Measurements from ENCODE around the gene LRMDA.

Gene LRMDA

DNA sequence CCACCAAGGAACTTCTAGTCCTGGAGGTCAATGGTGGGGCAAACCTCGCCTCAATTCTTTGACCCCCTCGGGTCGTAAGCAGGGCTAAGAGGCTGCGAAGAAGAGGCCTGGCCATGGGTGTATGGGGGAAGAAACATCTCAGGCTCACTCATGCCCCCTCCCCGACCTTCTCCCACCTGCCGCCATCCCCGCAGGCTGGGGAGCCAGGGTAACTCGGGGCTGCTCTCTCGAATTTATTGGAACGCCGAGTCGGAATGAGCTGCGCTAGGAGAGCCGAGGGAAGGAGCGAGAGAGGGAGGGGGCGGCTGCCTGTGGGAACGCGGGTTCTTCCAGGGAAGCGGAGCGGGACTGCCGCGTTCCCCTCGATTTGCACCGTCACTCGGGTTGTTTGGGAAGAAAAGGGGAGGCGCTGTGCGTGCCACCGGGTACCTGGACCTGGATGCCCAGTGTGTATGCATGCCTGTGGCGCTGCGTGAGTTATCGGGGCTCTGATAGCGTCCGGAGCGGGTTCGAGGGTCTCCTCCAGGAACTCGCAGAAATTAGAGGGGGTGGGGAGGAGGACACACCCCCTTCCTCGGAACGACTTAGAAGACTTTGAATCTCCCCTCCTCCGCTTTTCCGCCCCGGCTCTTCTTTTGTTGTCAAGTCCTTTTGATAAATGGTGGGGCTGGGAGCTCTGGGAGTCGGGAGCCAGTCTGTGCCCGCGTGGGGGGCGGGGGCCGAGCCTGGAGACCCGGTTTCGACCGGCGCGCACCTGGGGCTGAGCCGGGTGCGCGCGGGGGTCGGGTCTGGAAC, 28.1 kb upstream of the LRMDA start:
- Histone ChIP-seq H3K4me3 (ENCODE audit: insufficient read depth, low read length, poor library complexity, severe bottlenecking) (no peak overlapping the region), H4K20me1 (ENCODE audit: low read depth, low read length) (no peaks in the 10 kb centered on the region), H2AFZ (ENCODE audit: low read depth, low read length, severe bottlenecking) (no peak overlapping the region), H3K9me3 (ENCODE audit: insufficient read depth, low read length) (no peaks in the 10 kb centered on the region), H3K27ac (ENCODE audit: low read depth, low read length) (no peak overlapping the region), H3K9ac (ENCODE audit: low read length) (no peak overlapping the region), H3K4me2 (ENCODE audit: low read depth, low read length, poor library complexity, severe bottlenecking) (no peak overlapping the region), H3K27me3 (ENCODE audit: low read length) (no peaks in the 10 kb centered on the region), H3K79me2 (ENCODE audit: insufficient read depth, low read length) (no peaks in the 10 kb centered on the region), H3F3A (ENCODE audit: insufficient read depth) (no peaks in the 10 kb centered on the region), H3K36me3 (ENCODE audit: low read length) (no peaks in the 10 kb centered on the region), H3K9me2 (replicated peaks; ENCODE audit: insufficient read depth, low read length) (no peaks in the 10 kb centered on the region)
- TF ChIP-seq, protein P1, sequence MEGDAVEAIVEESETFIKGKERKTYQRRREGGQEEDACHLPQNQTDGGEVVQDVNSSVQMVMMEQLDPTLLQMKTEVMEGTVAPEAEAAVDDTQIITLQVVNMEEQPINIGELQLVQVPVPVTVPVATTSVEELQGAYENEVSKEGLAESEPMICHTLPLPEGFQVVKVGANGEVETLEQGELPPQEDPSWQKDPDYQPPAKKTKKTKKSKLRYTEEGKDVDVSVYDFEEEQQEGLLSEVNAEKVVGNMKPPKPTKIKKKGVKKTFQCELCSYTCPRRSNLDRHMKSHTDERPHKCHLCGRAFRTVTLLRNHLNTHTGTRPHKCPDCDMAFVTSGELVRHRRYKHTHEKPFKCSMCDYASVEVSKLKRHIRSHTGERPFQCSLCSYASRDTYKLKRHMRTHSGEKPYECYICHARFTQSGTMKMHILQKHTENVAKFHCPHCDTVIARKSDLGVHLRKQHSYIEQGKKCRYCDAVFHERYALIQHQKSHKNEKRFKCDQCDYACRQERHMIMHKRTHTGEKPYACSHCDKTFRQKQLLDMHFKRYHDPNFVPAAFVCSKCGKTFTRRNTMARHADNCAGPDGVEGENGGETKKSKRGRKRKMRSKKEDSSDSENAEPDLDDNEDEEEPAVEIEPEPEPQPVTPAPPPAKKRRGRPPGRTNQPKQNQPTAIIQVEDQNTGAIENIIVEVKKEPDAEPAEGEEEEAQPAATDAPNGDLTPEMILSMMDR (IDR thresholded peaks at IDR 0.05; ENCODE audit: insufficient read depth, low read length, poor library complexity, severe bottlenecking): no peak
- no peak for TF ChIP-seq EZH2phosphoT487 (conservative IDR thresholded peaks at IDR 0.05; ENCODE audit: low read length)

DNA sequence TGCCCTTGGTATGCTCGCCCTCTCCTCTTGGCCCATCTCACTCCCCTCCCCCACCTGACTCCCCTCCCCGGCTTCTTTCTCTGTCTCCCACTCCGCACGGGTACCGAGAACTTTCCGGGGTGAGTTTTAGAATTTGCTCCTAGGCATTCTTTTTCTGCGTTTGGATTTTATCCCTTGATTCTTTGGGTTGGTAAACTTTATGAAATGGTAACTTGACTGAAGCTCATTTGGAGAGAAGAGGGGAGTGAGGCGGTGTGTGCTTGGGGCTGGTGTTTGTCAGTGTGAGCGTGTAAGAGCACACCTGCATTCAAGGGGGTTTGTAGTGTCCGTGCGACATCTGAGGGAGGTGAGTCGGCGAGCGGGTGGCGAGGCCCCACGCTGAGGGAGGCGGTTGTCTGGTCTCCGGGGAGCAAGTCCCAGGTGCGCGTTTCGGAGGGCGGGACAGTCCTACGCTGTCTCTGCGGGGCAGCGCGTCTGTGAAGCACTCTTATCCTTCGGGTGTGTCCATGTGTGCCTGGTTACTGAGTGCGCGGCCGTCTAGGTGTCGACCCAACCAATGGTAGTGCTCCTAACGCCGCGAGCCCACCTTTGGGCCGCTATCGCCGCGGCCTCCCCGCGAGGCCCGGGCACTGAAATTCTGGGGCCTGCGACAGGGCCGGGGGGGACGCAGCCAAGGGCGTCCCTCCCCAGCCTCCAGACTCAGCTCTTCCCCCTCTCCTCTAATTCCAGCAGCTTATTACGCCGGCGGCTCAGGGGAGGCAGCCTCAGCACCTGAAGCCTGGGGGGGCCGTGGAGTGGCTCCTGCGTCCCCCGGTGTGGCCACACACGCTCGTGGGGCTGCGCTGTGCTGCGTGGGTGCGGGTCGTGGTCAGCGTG, 27.2 kb upstream of the LRMDA start:
- H3K36me3 ChIP-seq (ENCODE audit: low read length): no peaks in the 10 kb centered on the region
- H3K27ac ChIP-seq (ENCODE audit: low read depth, low read length): no peak overlapping the region
- H3K4me3 ChIP-seq (ENCODE audit: insufficient read depth, low read length, poor library complexity, severe bottlenecking): no peak overlapping the region
- no peak overlapping the region for H3K9ac ChIP-seq (ENCODE audit: low read length)
- H3K79me2 ChIP-seq (ENCODE audit: insufficient read depth, low read length): no peaks in the 10 kb centered on the region
- no peaks in the 10 kb centered on the region for H3K9me3 ChIP-seq (ENCODE audit: insufficient read depth, low read length)
- H3K9me2 ChIP-seq (replicated peaks; ENCODE audit: insufficient read depth, low read length): no peaks in the 10 kb centered on the region
- no peaks in the 10 kb centered on the region for H3F3A ChIP-seq (ENCODE audit: insufficient read depth)
- H3K4me2 ChIP-seq (ENCODE audit: low read depth, low read length, poor library complexity, severe bottlenecking): no peak overlapping the region
- no peaks in the 10 kb centered on the region for H3K27me3 ChIP-seq (ENCODE audit: low read length)
- TF ChIP-seq, protein P1 (IDR thresholded peaks at IDR 0.05; ENCODE audit: insufficient read depth, low read length, poor library complexity, severe bottlenecking): no peak
- TF ChIP-seq EZH2phosphoT487 (conservative IDR thresholded peaks at IDR 0.05; ENCODE audit: low read length): no peak
- H4K20me1 ChIP-seq (ENCODE audit: low read depth, low read length): no peaks in the 10 kb centered on the region
- no peak overlapping the region for H2AFZ ChIP-seq (ENCODE audit: low read depth, low read length, severe bottlenecking)

DNA sequence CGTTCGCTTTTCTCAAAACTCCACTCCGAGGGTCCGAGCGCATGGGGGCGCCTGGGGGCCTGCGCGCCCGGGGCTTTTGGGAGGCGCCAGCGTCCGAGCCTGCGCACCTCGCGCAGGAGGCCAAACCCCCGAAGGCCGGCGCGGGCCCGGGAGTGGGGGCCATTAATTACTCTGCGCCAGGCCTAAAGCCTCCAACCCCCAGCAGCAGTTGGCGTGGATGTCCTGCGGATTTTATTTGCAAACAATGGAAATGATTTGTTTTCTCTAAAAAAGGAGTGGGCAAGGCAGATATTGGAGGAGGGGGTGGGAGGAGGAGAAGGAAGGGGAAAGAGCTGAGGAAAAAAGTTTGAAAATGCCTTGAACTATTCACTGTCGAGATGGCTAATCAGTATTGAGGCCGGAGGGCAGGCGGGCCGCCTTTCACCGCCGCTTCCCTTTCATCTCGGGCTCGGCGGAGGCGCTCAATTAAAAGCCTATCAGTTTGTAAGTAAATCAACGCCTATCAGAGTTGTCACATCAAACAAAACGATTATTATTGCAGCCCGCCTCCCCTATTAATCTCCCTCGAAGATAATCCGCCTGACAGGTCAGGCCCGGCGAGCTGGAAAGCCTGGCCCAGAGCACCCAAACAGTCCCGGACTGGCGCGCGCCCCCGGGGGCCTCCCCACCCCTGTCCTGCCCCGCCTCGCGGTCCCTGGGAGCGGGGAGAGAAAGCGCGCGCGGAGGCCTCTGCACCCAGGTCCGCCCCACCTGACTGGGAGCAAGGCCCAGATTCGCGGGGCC, 26.4 kb upstream of the LRMDA start:
- Histone ChIP-seq H3K4me2 (ENCODE audit: low read depth, low read length, poor library complexity, severe bottlenecking) (no peak overlapping the region), H2AFZ (ENCODE audit: low read depth, low read length, severe bottlenecking) (no peak overlapping the region), H3K9me2 (replicated peaks; ENCODE audit: insufficient read depth, low read length) (no peaks in the 10 kb centered on the region), H4K20me1 (ENCODE audit: low read depth, low read length) (no peaks in the 10 kb centered on the region), H3K9me3 (ENCODE audit: insufficient read depth, low read length) (no peaks in the 10 kb centered on the region), H3K79me2 (ENCODE audit: insufficient read depth, low read length) (no peaks in the 10 kb centered on the region), H3K27ac (ENCODE audit: low read depth, low read length) (no peak overlapping the region), H3F3A (ENCODE audit: insufficient read depth) (no peaks in the 10 kb centered on the region), H3K9ac (ENCODE audit: low read length) (no peak overlapping the region), H3K36me3 (ENCODE audit: low read length) (no peaks in the 10 kb centered on the region), H3K27me3 (ENCODE audit: low read length) (no peaks in the 10 kb centered on the region), H3K4me3 (ENCODE audit: insufficient read depth, low read length, poor library complexity, severe bottlenecking) (no peak overlapping the region)
- TF ChIP-seq, protein P1 (IDR thresholded peaks at IDR 0.05; ENCODE audit: insufficient read depth, low read length, poor library complexity, severe bottlenecking): no peak
- TF ChIP-seq EZH2phosphoT487 (conservative IDR thresholded peaks at IDR 0.05; ENCODE audit: low read length): no peak

Data from SU-DHL-6 (cell line).